Body of pancreas (tissue), 4 donors: ENCODE data around the gene NOSTRIN. TPM values are rescaled to one million over a fixed set of nuclear protein-coding genes. Genes with fewer than 3 reads are reported as not detected.

ENCODE experiments used
- ATAC-seq: fragments of 150-250 bp; one replicate; pipeline ENCODE4 v1.9.1; 2016
- DNase-seq, 4 donors: peaks; one replicate each; pipeline ENCODE4 v3.0.0-alpha.2; 2019
- H3K27ac ChIP-seq, 4 donors: fragments of 200-600 bp; sonication (generic); 1 replicate in 3 of 4; 2 replicates in 1 of 4; pipeline versions ENCODE4 v1.5.1 to v1.6.1; 2016 to 2019; ENCODE audit warnings: mild to moderate bottlenecking in 1 of 4, mixed read lengths in 1 of 4, moderate library complexity in 1 of 4
- H3K27me3 ChIP-seq, 2 donors: fragments of 200-600 bp; sonication (generic); one replicate each; pipeline ENCODE4 v1.6.0; 2016; ENCODE audit warnings: mild to moderate bottlenecking in 1 of 2
- H3K36me3 ChIP-seq, 2 donors: fragments of 200-600 bp; sonication (generic); replicated peaks in 1 of 2; 2 replicates each; pipeline ENCODE4 v1.5.1; 2016; ENCODE audit warnings: low read depth in 2 of 2; ENCODE audit not compliant: insufficient read depth in 1 of 2
- H3K4me1 ChIP-seq: fragments of 200-600 bp; sonication (generic); one replicate; pipeline ENCODE4 v1.6.0; 2016
- H3K4me3 ChIP-seq, 2 donors: fragments of 200-600 bp; sonication (generic); 1 replicate in 1 of 2; 2 replicates in 1 of 2; pipeline ENCODE4 v1.5.1; 2016 to 2019
- H3K9me3 ChIP-seq, 3 donors: fragments of 200-600 bp; sonication (generic); 1 replicate in 2 of 3; 2 replicates in 1 of 3; pipeline ENCODE4 v1.5.1; 2016
- POLR2A ChIP-seq, 3 donors: fragments of 450-650 bp; IDR thresholded peaks; one replicate each; pipeline ENCODE4 v1.6.1; 2016; ENCODE audit warnings: antibody characterized with exemption in 3 of 3, mild to moderate bottlenecking in 2 of 3
- WGBS, 2 donors: methylation state at CpG; one replicate each; pipeline ENCODE4 v1.1.5; 2017; 5-methylcytosine and 5-hydroxymethylcytosine counted together
- intact Hi-C: fragments of 100-400 bp; cut with DNase I; formaldehyde crosslinking; loops from one replicate; pipeline ENCODE4 v1.15.1; 2023
- total RNA-seq, 2 donors: library from RNA; depleted of rRNA; stranded (reverse); fragments of >200 nt; gene quantifications; one replicate each; pipeline ENCODE4 v1.1.0, GENCODE V29; 2016
- TF ChIP-seq, protein P1 (sequence below), 7 experiments: fragments of 450-650 bp in 4 of 7; fragments of 200-600 bp in 3 of 7; sonication (generic) in 3 of 7; IDR thresholded peaks; one replicate each; pipeline ENCODE4 v1.5.1; 2016 to 2019; ENCODE audit warnings: antibody characterized with exemption in 7 of 7

The NOSTRIN gene
- total RNA-seq, 2 donors from 2014 or later: 34.8 to 64.3 TPM

DNA sequence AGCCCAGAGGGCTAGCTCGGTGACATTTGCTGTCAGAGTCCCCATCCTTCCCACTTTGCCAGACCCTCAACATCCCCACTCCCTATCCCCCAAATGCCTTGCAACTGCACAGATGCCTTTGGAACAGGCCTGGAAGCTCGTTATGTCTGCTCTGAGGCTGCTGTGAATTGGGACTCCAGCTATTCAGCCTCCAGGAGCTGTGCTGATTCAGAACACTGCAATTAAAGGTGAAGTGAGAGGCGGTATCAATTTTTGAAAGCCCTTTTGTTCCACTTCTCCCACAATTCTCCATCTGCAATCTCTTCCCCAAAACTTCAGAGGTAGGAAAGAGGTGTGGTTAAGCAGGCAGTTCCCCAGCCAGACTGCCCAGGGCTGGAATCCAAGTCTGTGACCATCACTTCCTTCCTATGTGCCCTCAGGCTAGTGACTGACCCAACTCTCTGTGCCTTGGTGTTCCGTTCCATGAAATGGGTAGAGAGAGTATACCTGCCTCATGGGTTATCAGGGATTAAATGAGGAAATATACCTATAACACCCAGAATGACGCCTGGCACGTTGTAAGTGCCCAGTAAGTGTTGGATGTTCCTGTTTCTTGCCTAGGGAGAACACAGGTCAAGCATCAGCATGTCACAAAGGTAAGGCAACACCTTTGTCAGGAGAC lies 17.5 kb downstream of the NOSTRIN start:
- Histone ChIP-seq H3K4me1 (peaks cover 22% of the 10 kb centered on the region), H3K36me3 (no peaks in the 10 kb centered on the region), H3K27me3 (no peaks in the 10 kb centered on the region), H3K4me3 (no peak overlapping the region), H3K27ac (no peak overlapping the region), H3K9me3 (no peaks in the 10 kb centered on the region)
- no peak for ATAC-seq
- WGBS, 2 donors: 81 to 89% methylated on average over 6 of the region's 6 CpGs
- DNase-seq: no peak
- TF ChIP-seq POLR2A (IDR thresholded peaks at IDR 0.05): no peak
- TF ChIP-seq, protein P1, sequence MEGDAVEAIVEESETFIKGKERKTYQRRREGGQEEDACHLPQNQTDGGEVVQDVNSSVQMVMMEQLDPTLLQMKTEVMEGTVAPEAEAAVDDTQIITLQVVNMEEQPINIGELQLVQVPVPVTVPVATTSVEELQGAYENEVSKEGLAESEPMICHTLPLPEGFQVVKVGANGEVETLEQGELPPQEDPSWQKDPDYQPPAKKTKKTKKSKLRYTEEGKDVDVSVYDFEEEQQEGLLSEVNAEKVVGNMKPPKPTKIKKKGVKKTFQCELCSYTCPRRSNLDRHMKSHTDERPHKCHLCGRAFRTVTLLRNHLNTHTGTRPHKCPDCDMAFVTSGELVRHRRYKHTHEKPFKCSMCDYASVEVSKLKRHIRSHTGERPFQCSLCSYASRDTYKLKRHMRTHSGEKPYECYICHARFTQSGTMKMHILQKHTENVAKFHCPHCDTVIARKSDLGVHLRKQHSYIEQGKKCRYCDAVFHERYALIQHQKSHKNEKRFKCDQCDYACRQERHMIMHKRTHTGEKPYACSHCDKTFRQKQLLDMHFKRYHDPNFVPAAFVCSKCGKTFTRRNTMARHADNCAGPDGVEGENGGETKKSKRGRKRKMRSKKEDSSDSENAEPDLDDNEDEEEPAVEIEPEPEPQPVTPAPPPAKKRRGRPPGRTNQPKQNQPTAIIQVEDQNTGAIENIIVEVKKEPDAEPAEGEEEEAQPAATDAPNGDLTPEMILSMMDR (IDR thresholded peaks at IDR 0.05): no peak
- intact Hi-C loops: no loop called here

DNA sequence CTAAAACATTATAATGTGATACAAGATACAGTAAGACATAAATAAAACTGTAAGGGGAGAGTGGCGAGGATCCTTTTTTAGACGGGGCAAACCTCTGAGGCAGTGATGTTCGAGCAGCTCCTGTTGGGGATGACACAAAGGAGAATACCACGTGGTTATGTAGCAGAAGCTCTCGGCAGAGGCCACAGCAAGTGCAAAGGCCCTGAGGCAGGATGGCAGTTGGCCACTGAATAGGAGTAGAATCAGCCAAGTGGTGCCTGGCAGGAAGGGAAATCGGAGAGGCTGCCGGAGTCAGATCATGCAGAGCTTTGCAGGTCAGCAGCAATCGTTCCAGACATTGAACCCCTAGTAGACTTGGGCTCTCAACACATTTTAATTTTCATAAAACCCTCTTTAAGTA lies 19.1 kb downstream of the NOSTRIN start:
- no peak overlapping the region for H3K27ac ChIP-seq
- no peaks in the 10 kb centered on the region for H3K9me3 ChIP-seq
- H3K27me3 ChIP-seq: no peaks in the 10 kb centered on the region
- DNase-seq: no peak
- ATAC-seq: no peak
- peaks cover 0 to 2% of the 10 kb centered on the region in 2 donors for H3K36me3 ChIP-seq
- H3K4me3 ChIP-seq: no peak overlapping the region
- intact Hi-C loops: no loop called here
- peaks cover 6% of the 10 kb centered on the region for H3K4me1 ChIP-seq
- WGBS, 2 donors: 87 to 92% methylated on average over 8 of the region's 8 CpGs
- TF ChIP-seq POLR2A (IDR thresholded peaks at IDR 0.05): no peak
- TF ChIP-seq, protein P1 (IDR thresholded peaks at IDR 0.05): no peak

DNA sequence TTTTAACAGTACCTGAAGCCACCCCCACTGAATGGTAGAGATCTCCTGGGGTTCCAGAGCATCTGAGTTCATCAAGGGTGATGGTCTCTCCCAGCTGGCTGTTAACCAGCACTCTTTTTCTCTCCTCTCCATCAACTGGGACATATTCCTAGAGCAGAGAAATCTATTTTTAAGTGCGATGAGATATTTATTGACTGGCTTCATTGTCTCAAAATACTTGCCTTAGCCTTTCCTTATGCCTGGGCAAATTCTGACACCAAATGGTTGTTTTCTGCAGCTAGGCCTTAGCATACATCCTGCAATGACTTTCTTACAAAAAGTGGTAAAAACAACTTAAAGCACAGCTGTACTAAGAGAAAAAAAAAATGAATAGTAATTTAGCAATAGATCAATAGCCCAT lies 19.6 kb downstream of the NOSTRIN start:
- no peak for ATAC-seq
- intact Hi-C loops: no loop called here
- Histone ChIP-seq H3K4me1 (peaks cover 4% of the 10 kb centered on the region), H3K4me3 (no peak overlapping the region), H3K36me3 (peaks cover 0 to 2% of the 10 kb centered on the region in 2 donors), H3K27me3 (no peaks in the 10 kb centered on the region), H3K27ac (no peak overlapping the region), H3K9me3 (no peaks in the 10 kb centered on the region)
- WGBS, 2 donors: 70 to 92% methylated on average over 1 of the region's 1 CpG
- no peak for DNase-seq
- TF ChIP-seq, protein P1 (IDR thresholded peaks at IDR 0.05): no peak
- TF ChIP-seq POLR2A (IDR thresholded peaks at IDR 0.05): no peak

DNA sequence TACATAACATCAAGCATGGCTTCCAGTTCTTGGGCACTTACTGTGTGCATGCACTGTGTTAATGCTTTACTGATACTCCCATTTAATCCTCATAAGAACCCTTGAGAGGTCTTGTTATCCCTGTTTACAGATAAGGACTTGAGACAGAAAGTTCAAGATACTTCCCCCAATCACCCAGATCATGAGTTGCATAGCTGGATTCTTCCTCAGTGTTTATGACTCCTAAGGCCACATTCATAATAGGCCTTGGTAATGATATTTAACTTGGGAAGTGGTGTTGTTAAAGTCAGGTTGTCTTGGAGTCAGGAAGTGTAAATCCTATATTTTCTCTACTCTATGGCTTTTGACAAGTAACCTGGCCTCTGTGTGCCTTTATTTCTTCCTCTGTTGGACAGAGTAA lies 22.7 kb downstream of the NOSTRIN start:
- Histone ChIP-seq H3K9me3 (no peaks in the 10 kb centered on the region), H3K4me3 (no peak overlapping the region), H3K36me3 (peaks cover 0 to 9% of the 10 kb centered on the region in 2 donors), H3K27me3 (no peaks in the 10 kb centered on the region), H3K4me1 (no peaks in the 10 kb centered on the region), H3K27ac (no peak overlapping the region)
- TF ChIP-seq, protein P1 (IDR thresholded peaks at IDR 0.05): no peak
- TF ChIP-seq POLR2A (IDR thresholded peaks at IDR 0.05): no peak
- DNase-seq (no peak), ATAC-seq (no peak)
- intact Hi-C loops: no loop called here

DNA sequence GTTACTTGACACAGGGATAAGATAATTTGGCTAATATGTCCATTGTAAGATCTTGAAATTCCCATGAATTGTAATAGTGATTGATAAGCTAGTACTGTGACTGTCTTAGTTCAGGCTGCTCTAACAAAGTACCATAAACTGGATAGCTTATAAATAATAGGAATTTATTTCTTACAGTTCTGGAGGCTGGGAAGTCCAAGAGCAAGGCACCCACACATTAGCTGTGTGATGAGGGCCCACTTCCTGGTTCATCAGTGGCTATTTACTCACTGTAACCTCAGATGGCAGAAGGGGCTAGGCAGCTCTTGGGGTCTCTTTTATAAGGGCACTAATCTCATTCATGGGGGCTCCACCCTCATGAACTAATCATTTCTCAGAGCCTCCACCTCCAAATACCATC lies 28.5 kb downstream of the NOSTRIN start:
- Histone ChIP-seq H3K36me3 (peaks cover 0 to 21% of the 10 kb centered on the region in 2 donors), H3K4me3 (no peak overlapping the region), H3K27ac (no peak overlapping the region), H3K4me1 (no peaks in the 10 kb centered on the region), H3K27me3 (no peaks in the 10 kb centered on the region), H3K9me3 (no peaks in the 10 kb centered on the region)
- TF ChIP-seq, protein P1 (IDR thresholded peaks at IDR 0.05): no peak
- no peak for TF ChIP-seq POLR2A (IDR thresholded peaks at IDR 0.05)
- intact Hi-C loops: no loop called here
- ATAC-seq (no peak), DNase-seq (no peak)
